ENCODE measurements around the gene EFNB3. TPM values are rescaled to one million over a fixed set of nuclear protein-coding genes. Genes with fewer than 3 reads are reported as not detected.

Gene EFNB3
- total RNA-seq, 1 experiment from 2014 or later, result not detected

DNA sequence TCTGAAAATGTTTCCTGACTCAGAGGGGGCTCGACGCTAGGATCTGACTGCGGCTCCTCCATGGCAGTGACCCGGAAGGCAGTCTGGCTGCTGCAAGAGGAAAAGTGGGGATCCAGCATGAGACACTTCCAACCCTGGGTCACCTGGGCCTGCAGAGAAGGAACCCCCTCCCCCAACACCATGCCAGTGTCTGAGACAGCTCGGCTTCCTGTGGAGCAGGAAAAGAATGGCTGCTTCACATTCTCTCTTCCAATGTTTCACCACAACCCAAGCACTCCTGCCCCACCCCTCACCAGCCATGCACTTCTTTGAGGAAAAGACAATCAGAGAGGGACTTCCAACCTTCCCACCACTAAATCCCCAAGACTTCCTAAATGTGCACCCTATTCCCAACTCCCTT is 28.5 kb upstream of the EFNB3 start:
- Histone ChIP-seq H3K4me2 (ENCODE audit: low read depth, low read length, poor library complexity, severe bottlenecking) (no peak overlapping the region), H3K79me2 (ENCODE audit: low read length) (peaks cover 9% of the 10 kb centered on the region), H4K20me1 (ENCODE audit: insufficient read depth, low read depth, low read length) (no peaks in the 10 kb centered on the region), H3K27me3 (ENCODE audit: low read length) (no peaks in the 10 kb centered on the region), H3K27ac (ENCODE audit: low read length) (no peak overlapping the region), H3K4me3 (ENCODE audit: low read length) (no peak overlapping the region), H3K9me3 (ENCODE audit: low read length) (0 out of 2 replicates have a peak, but pooled peaks cover 6% of the 10 kb centered on the region), H3K36me3 (ENCODE audit: insufficient read depth, low read length) (peaks cover 33% of the 10 kb centered on the region), H3K4me1 (ENCODE audit: low read length) (no peaks in the 10 kb centered on the region), H3K9ac (ENCODE audit: low read length) (no peak overlapping the region), H2AFZ (ENCODE audit: low read length) (no peak overlapping the region), H3K9me2 (replicated peaks; ENCODE audit: insufficient read depth, low read length) (no peaks in the 10 kb centered on the region)
- peak; percentile 43 for DNase-seq

- Histone ChIP-seq H4K20me1 (ENCODE audit: insufficient read depth, low read depth, low read length) (no peaks in the 10 kb centered on the region), H2AFZ (ENCODE audit: low read length) (no peak overlapping the region), H3K9me3 (ENCODE audit: low read length) (0 out of 2 replicates have a peak, but pooled peaks cover 6% of the 10 kb centered on the region), H3K27ac (ENCODE audit: low read length) (no peak overlapping the region), H3K4me1 (ENCODE audit: low read length) (no peaks in the 10 kb centered on the region), H3K9me2 (replicated peaks; ENCODE audit: insufficient read depth, low read length) (no peaks in the 10 kb centered on the region), H3K9ac (ENCODE audit: low read length) (no peak overlapping the region), H3K4me2 (ENCODE audit: low read depth, low read length, poor library complexity, severe bottlenecking) (no peak overlapping the region), H3K4me3 (ENCODE audit: low read length) (no peak overlapping the region), H3K36me3 (ENCODE audit: insufficient read depth, low read length) (peaks cover 30% of the 10 kb centered on the region), H3K79me2 (ENCODE audit: low read length) (peaks cover 12% of the 10 kb centered on the region), H3K27me3 (ENCODE audit: low read length) (no peaks in the 10 kb centered on the region)
- DNase-seq, result no peak
These were observed 27.5 kb upstream of the EFNB3 start for GRCh38 chr17:7677388-7678067.

DNA sequence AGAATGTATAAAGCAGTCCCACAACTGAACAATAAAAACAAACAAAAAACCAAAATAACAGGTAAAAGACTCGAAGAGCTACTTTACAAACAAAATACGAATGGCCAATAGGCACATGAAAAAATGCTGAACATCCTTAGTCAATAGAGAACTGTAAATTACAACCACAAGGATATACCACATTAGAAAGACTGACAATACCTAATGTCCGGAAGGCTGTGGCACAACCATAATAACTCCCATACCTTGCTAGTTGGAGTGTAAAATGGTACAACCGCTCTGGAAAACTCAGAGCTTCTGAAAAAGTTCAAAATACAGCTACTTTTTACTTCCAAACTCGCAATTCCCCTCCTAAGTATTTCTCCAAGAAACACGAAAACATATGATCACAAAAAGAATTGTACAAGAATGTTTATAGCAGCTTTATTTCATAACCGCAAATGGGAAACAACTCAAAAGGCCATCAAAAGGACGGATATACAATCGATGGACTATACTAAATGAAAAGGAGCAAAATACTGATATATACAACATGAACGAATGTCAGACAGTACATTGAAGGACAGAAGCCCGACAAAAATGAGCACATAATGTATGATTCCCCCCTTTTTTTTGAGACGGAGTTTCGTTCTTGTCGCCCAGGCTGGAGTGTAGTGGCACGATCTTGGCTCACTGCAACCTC is 20.0 kb upstream of the EFNB3 start:
- no peak overlapping the region for H2AFZ ChIP-seq (ENCODE audit: low read length)
- H3K9ac ChIP-seq (ENCODE audit: low read length), result peak overlapping the region; percentile 96

GRCh38 chr17:7685533-7686221 is 19.3 kb upstream of the EFNB3 start:
- Histone ChIP-seq H2AFZ (ENCODE audit: low read length) (no peak overlapping the region), H3K36me3 (ENCODE audit: insufficient read depth, low read length) (peaks cover 15% of the 10 kb centered on the region), H3K27me3 (ENCODE audit: low read length) (no peaks in the 10 kb centered on the region), H3K9me3 (ENCODE audit: low read length) (no peaks in the 10 kb centered on the region), H3K4me2 (ENCODE audit: low read depth, low read length, poor library complexity, severe bottlenecking) (peak overlapping the region; percentile 82), H3K79me2 (ENCODE audit: low read length) (peaks cover 60% of the 10 kb centered on the region), H3K9me2 (replicated peaks; ENCODE audit: insufficient read depth, low read length) (no peaks in the 10 kb centered on the region), H4K20me1 (ENCODE audit: insufficient read depth, low read depth, low read length) (peaks cover 20% of the 10 kb centered on the region), H3K9ac (ENCODE audit: low read length) (peak overlapping the region; percentile 96), H3K27ac (ENCODE audit: low read length) (peak overlapping the region; percentile 94), H3K4me3 (ENCODE audit: low read length) (peak overlapping the region; percentile 93), H3K4me1 (ENCODE audit: low read length) (peaks cover 27% of the 10 kb centered on the region)
- DNase-seq, result peak; percentile 96

More for the DNA sequence above, 20.0 kb upstream of the EFNB3 start:
- H3K36me3 ChIP-seq (ENCODE audit: insufficient read depth, low read length), result peaks cover 15% of the 10 kb centered on the region
- peaks cover 20% of the 10 kb centered on the region for H4K20me1 ChIP-seq (ENCODE audit: insufficient read depth, low read depth, low read length)
- no peak overlapping the region for H3K27ac ChIP-seq (ENCODE audit: low read length)
- H3K9me2 ChIP-seq (replicated peaks; ENCODE audit: insufficient read depth, low read length), result no peaks in the 10 kb centered on the region
- H3K27me3 ChIP-seq (ENCODE audit: low read length), result no peaks in the 10 kb centered on the region
- peak overlapping the region; percentile 82 for H3K4me2 ChIP-seq (ENCODE audit: low read depth, low read length, poor library complexity, severe bottlenecking)
- H3K9me3 ChIP-seq (ENCODE audit: low read length), result no peaks in the 10 kb centered on the region
- H3K4me1 ChIP-seq (ENCODE audit: low read length), result peaks cover 27% of the 10 kb centered on the region
- H3K79me2 ChIP-seq (ENCODE audit: low read length), result peaks cover 64% of the 10 kb centered on the region
- DNase-seq, result no peak
- peak overlapping the region; percentile 93 for H3K4me3 ChIP-seq (ENCODE audit: low read length)

GRCh38 chr17:7686222-7687071 is 18.6 kb upstream of the EFNB3 start:
- no peak overlapping the region for H2AFZ ChIP-seq (ENCODE audit: low read length)
- no peaks in the 10 kb centered on the region for H3K27me3 ChIP-seq (ENCODE audit: low read length)
- no peaks in the 10 kb centered on the region for H3K9me3 ChIP-seq (ENCODE audit: low read length)
- H3K27ac ChIP-seq (ENCODE audit: low read length), result peak overlapping the region; percentile 94
- H3K4me3 ChIP-seq (ENCODE audit: low read length), result peak overlapping the region; percentile 93
- H3K9me2 ChIP-seq (replicated peaks; ENCODE audit: insufficient read depth, low read length), result no peaks in the 10 kb centered on the region
- H3K36me3 ChIP-seq (ENCODE audit: insufficient read depth, low read length), result peaks cover 15% of the 10 kb centered on the region
- peaks cover 27% of the 10 kb centered on the region for H3K4me1 ChIP-seq (ENCODE audit: low read length)
- peaks cover 60% of the 10 kb centered on the region for H3K79me2 ChIP-seq (ENCODE audit: low read length)
- H3K4me2 ChIP-seq (ENCODE audit: low read depth, low read length, poor library complexity, severe bottlenecking), result peak overlapping the region; percentile 82
- H4K20me1 ChIP-seq (ENCODE audit: insufficient read depth, low read depth, low read length), result peaks cover 20% of the 10 kb centered on the region
- peak; percentile 94 for DNase-seq
- H3K9ac ChIP-seq (ENCODE audit: low read length), result peak overlapping the region; percentile 96

DNA sequence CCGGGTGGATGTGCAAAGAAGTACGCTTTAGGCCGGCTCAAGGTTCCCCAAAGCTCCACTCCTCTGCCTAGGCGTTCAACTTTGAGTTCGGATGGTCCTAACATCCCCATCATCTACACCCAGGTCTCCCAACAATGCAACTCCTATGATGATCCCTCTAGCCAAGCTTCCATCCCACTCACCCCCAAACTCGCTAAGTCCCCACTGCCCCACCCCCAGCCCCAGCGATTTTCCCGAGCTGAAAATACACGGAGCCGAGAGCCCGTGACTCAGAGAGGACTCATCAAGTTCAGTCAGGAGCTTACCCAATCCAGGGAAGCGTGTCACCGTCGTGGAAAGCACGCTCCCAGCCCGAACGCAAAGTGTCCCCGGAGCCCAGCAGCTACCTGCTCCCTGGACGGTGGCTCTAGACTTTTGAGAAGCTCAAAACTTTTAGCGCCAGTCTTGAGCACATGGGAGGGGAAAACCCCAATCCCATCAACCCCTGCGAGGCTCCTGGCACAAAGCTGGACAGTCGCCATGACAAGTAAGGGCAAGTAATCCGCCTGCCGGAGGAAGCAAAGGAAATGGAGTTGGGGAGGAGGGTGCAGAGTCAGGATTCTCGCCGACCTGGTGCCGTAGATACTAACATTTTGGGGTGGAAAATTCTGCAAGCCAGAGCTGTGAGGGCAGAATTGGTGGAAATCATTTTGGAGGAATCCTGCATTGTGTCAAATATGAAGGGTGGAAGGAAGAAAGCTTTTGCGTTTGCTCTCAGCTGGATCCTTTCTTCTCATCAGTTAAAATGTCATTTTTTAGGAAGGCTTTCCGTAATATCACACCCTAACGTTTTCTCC is 17.7 kb upstream of the EFNB3 start, which contains the start of gene TP53:
TSS of gene TP53 (minus strand) at position 419 of the 836 bp plus-strand sequence. CDS start 10,896 bp downstream, outside the sequence.
- Histone ChIP-seq H2AFZ (ENCODE audit: low read length) (peak within 1 kb of the TSS; percentile 62; the same call in 1 of the 2 replicates), H4K20me1 (ENCODE audit: insufficient read depth, low read depth, low read length) (peaks cover 20% of the 10 kb centered on the region), H3K36me3 (ENCODE audit: insufficient read depth, low read length) (peaks cover 15% of the 10 kb centered on the region), H3K9me3 (ENCODE audit: low read length) (no peaks in the 10 kb centered on the region), H3K79me2 (ENCODE audit: low read length) (peaks cover 59% of the 10 kb centered on the region), H3K4me3 (ENCODE audit: low read length) (peak within 1 kb of the TSS; percentile 93), H3K4me1 (ENCODE audit: low read length) (peaks cover 27% of the 10 kb centered on the region), H3K9me2 (replicated peaks; ENCODE audit: insufficient read depth, low read length) (no peaks in the 10 kb centered on the region), H3K27me3 (ENCODE audit: low read length) (no peaks in the 10 kb centered on the region), H3K9ac (ENCODE audit: low read length) (peak within 1 kb of the TSS; percentile 96), H3K4me2 (ENCODE audit: low read depth, low read length, poor library complexity, severe bottlenecking) (peak within 1 kb of the TSS; percentile 97), H3K27ac (ENCODE audit: low read length) (peak within 1 kb of the TSS; percentile 94)
- peak; percentile 96 for DNase-seq

Data from Karpas-422 (cell line).